T-helper 17 cell (primary cell): ENCODE measurements around the gene HNRNPCL1. TPM values are rescaled to one million over a fixed set of nuclear protein-coding genes. Genes with fewer than 3 reads are reported as not detected.
"Not testable (repeated sequence)": the region's sequence is repeated elsewhere in the genome, so short reads cannot be mapped to it uniquely, and the experiment has no call there.

Experiments used
- ATAC-seq: fragments of 150-1000 bp; cut with Tn5 transposase; 2 replicates; pipeline ENCODE4 v1.10.0; 2021; ENCODE audit warnings: mild to moderate bottlenecking, moderate library complexity
- DNase-seq, 3 donors: peaks; one replicate each; pipeline versions ENCODE4 v3.0.0 to v3.0.0-alpha.2; 2020 to 2021
- H3K9me3 ChIP-seq: one replicate; pipeline ENCODE4 v1.7.0; 2013; ENCODE audit warnings: low read length, mild to moderate bottlenecking; ENCODE audit not compliant: control insufficient read depth, poor library complexity, severe bottlenecking
- H3K27ac Mint-ChIP-seq: one replicate; pipeline ENCODE4 v1.8.0; 2022; ENCODE audit warnings: mild to moderate bottlenecking, moderate library complexity, mixed read lengths
- H3K27me3 Mint-ChIP-seq: one replicate; pipeline ENCODE4 v1.8.0; 2022; ENCODE audit warnings: mixed read lengths
- H3K36me3 Mint-ChIP-seq: one replicate; pipeline ENCODE4 v1.8.0; 2022; ENCODE audit warnings: low read depth, mixed read lengths
- H3K4me1 Mint-ChIP-seq: one replicate; pipeline ENCODE4 v1.8.0; 2022; ENCODE audit warnings: mild to moderate bottlenecking, mixed read lengths
- H3K4me3 Mint-ChIP-seq: one replicate; pipeline ENCODE4 v1.8.0; 2022; ENCODE audit warnings: mild to moderate bottlenecking, moderate library complexity, mixed read lengths
- total RNA-seq, 4 donors: library from RNA in 2 of 4; stranded (reverse) in 2 of 4; gene quantifications; one replicate each; pipeline ENCODE4 v1.2.3 and lab custom pipeline; 2022 to 2026

Gene HNRNPCL1
- total RNA-seq (not detected), total RNA-seq (lab: John Stamatoyannopoulos, UW) (0 reads per million in 2 donors)

GRCh38 chr1:12848620-12849019 is at the start of gene HNRNPCL1:
TSS of gene HNRNPCL1 (minus strand) at chr1:12848720. CDS start at chr1:12848289, 431 bp downstream.
- H3K27ac Mint-ChIP-seq, H3K27me3 Mint-ChIP-seq, H3K4me3 Mint-ChIP-seq, H3K4me1 Mint-ChIP-seq, H3K36me3 Mint-ChIP-seq, H3K9me3 ChIP-seq, DNase-seq, ATAC-seq: not testable (repeated sequence)

DNA sequence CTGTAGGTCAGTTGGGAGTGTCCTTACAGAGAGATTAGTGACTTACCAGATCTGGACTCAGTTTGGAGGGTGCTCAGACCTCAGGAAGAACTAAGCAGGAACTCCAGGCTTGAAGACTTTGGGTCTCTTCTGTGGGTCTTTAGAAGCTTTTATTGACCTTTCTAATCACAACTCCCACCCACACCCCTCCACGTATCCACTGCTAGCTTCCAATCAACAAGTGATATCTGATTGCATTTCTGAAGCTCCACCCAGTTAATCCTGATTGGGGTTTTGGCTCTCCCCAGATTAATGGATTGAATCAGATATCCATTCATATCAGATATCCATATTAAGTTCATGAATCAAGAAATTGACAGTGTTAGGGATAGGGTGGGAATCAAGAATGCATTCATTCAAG is 49.6 kb upstream of the HNRNPCL1 start, which contains the start of gene PRAMEF10:
TSS of gene PRAMEF10 (minus strand) at position 101 of the 400 bp plus-strand sequence. CDS start 2,423 bp downstream, outside the sequence.
- ATAC-seq, H3K4me1 Mint-ChIP-seq, H3K9me3 ChIP-seq, H3K27me3 Mint-ChIP-seq, H3K4me3 Mint-ChIP-seq, H3K36me3 Mint-ChIP-seq, DNase-seq, H3K27ac Mint-ChIP-seq: not testable (repeated sequence)

DNA sequence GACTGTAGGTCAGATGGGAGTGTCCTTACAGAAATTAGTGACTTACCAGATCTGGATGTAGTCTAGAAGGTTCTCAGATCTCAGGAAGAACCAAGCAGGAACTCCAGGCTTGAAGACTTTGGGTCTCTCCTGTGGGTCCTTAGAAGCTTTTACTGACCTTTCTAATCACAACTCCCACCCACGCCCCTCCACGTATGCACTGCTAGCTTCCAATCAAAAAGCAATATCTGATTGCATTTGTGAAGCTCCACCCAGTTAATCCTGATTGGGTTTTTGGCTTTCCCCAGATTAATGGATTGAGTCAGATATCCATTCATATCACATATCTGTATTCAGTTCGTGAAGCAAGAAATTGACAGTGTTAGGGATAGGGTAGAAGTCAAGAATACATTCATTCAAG is 37.6 kb upstream of the HNRNPCL1 start, which contains the start of gene PRAMEF4:
TSS of gene PRAMEF4 (minus strand) at position 101 of the 400 bp plus-strand sequence. CDS start 2,807 bp downstream, outside the sequence.
- H3K9me3 ChIP-seq, H3K4me3 Mint-ChIP-seq, H3K27ac Mint-ChIP-seq, ATAC-seq, H3K36me3 Mint-ChIP-seq, DNase-seq, H3K4me1 Mint-ChIP-seq, H3K27me3 Mint-ChIP-seq: not testable (repeated sequence)

DNA sequence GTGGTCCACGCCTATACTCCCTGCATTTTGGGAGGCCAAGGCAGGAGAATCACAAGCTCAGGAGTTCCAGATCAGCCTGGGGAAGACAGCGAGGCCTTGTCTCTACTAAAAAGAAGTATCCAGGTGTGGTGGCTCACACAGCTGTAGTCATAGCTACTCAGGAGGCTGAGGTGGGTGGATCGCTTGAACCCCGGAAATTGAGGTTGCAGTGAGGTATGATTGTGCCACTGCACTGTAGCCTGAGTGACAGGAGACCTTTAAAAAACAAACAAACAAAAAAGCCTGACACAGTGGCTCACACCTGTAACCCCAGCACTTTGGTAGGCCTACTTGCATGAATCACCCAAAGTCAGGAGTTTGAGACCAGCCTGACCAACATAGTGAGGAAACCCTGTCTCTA is 29.9 kb upstream of the HNRNPCL1 start:
- not testable (repeated sequence) for ATAC-seq, H3K4me3 Mint-ChIP-seq, DNase-seq, H3K36me3 Mint-ChIP-seq, H3K27me3 Mint-ChIP-seq, H3K4me1 Mint-ChIP-seq, H3K9me3 ChIP-seq, H3K27ac Mint-ChIP-seq

DNA sequence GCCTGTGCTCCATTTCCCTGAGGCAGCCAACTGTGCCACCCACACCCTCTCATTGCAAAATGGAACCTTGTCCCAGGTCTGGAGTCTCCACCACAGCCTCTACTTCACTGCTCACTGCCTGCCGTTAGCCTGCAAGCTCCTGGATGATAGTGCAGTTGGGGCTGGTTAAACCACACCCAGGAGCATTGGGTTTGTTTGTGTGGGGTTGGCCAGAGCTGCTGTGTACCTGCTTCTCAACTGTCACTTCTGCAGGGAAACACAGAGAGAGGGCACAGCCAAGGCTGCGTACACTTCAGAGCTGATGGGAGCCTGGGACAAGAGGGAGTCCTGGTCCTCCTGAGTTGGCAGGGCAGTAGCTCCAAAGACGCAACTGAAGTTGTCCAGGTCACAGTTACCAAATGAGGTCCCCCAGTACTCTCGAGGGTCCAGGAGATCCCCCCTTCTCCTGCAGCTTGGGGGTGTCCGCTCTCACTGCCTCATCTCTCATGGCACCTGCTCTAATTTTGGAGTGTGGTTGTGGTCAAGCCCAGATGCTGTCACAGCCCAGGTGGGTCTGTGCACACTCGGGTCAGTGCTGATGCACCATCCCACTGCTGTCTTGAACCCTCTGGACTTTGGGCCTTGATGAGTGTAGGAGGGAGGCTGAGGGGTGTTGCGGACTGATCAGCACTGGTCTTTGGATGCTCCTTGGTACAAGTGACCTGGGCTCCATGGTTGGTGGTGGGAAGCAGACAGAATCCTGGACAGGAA is 14.8 kb upstream of the HNRNPCL1 start:
- H3K9me3 ChIP-seq, H3K4me1 Mint-ChIP-seq, H3K4me3 Mint-ChIP-seq, H3K36me3 Mint-ChIP-seq, DNase-seq, H3K27ac Mint-ChIP-seq, ATAC-seq: not testable (repeated sequence)
- peaks cover 13% of the 10 kb centered on the region for H3K27me3 Mint-ChIP-seq

- H3K27ac Mint-ChIP-seq, ATAC-seq, H3K4me3 Mint-ChIP-seq, DNase-seq, H3K9me3 ChIP-seq, H3K36me3 Mint-ChIP-seq, H3K4me1 Mint-ChIP-seq: not testable (repeated sequence)
- H3K27me3 Mint-ChIP-seq, result peaks cover 19% of the 10 kb centered on the region
Observed at GRCh38 chr1:12856786-12857185, 8.3 kb upstream of the HNRNPCL1 start, which contains the start of gene PRAMEF2. TSS of gene PRAMEF2 (plus strand) at chr1:12857086. CDS start at chr1:12859010, 1,924 bp downstream.

DNA sequence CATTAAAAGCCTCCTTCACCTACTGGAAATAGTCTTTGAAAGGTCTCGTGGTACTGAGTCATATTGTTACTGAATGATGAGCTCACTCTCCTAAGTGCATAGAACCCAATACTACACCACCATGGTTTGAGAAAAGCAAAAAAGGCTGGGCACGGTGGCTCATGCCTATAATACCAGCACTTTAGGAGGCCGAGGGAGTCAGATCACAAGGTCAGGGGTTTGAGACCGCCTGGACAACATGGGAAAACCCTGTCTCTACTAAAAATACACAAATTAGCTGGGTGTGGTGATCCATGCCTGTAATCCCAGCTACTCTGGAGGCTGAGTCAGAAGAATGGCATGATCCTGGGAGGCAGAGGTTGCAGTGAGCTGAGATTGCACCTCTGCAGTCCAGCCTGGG is 3.3 kb upstream of the HNRNPCL1 start:
- Mint-ChIP-seq H3K4me3 (no peak overlapping the region), H3K27me3 (peaks cover 12% of the 10 kb centered on the region), H3K27ac (no peak overlapping the region), H3K36me3 (no peaks in the 10 kb centered on the region), H3K4me1 (no peaks in the 10 kb centered on the region)
- no peak for ATAC-seq
- no peak for DNase-seq
- H3K9me3 ChIP-seq, result no peaks in the 10 kb centered on the region

DNA sequence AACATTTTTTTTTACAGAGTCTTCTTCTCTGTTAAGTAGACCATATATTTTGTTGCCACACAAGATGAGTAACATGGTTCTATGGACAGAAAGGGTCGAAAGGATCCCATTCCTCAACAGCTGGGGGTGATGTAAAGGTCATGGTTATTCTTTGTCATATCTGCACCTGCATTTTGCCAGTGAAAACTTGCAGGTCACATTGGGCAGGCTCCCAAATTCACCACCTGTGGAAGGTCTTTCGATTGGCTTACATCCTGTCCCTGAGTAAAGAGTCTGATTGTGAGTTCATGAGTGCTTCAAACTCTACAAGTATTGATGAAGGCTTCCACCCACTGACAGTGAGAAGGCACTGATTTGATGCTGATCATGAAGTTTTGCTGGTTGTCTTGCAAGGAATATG is 15.3 kb downstream of the HNRNPCL1 start:
- not testable (repeated sequence) for H3K36me3 Mint-ChIP-seq, DNase-seq, H3K9me3 ChIP-seq, H3K27ac Mint-ChIP-seq, ATAC-seq, H3K4me1 Mint-ChIP-seq, H3K4me3 Mint-ChIP-seq
- peaks cover 14% of the 10 kb centered on the region for H3K27me3 Mint-ChIP-seq

GRCh38 chr1:12831310-12831709 is 17.2 kb downstream of the HNRNPCL1 start, which contains the start of gene PRAMEF11:
TSS of gene PRAMEF11 (minus strand) at chr1:12831410. CDS start at chr1:12828789, 2,621 bp downstream.
- H3K27me3 Mint-ChIP-seq, result peaks cover 14% of the 10 kb centered on the region
- H3K4me3 Mint-ChIP-seq, H3K4me1 Mint-ChIP-seq, H3K9me3 ChIP-seq, ATAC-seq, H3K36me3 Mint-ChIP-seq, H3K27ac Mint-ChIP-seq, DNase-seq: not testable (repeated sequence)

GRCh38 chr1:12819061-12819460 is 29.5 kb downstream of the HNRNPCL1 start:
- H3K36me3 Mint-ChIP-seq, result not testable (repeated sequence)
- H3K27me3 Mint-ChIP-seq, result peaks cover 35% of the 10 kb centered on the region

DNA sequence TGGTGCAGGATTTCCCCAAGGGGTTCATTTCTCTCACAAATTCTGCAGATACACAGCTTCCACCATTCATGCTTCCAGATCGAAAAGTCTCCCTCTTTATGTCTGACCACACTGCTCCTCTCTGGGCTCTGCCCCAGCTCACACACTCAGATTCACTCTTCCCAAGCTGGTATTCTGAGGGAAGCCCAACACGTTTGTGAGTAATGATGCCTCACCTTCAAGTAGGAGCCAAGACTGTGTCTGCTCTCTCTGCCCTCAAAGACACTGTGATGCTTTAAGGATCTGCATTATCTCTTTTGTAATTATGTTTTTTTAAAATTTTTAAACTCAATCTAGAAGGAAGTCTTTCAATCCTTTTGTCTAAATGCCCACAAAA is 37.1 kb downstream of the HNRNPCL1 start:
- ATAC-seq (no peak), DNase-seq (no peak)
- no peak overlapping the region for H3K27ac Mint-ChIP-seq
- no peak overlapping the region for H3K4me3 Mint-ChIP-seq
- H3K9me3 ChIP-seq, result peaks cover 2% of the 10 kb centered on the region
- no peaks in the 10 kb centered on the region for H3K4me1 Mint-ChIP-seq
- H3K36me3 Mint-ChIP-seq, result no peaks in the 10 kb centered on the region
- peaks cover 19% of the 10 kb centered on the region for H3K27me3 Mint-ChIP-seq

More at GRCh38 chr1:12819061-12819460, 29.5 kb downstream of the HNRNPCL1 start:
- not testable (repeated sequence) for H3K4me1 Mint-ChIP-seq, H3K27ac Mint-ChIP-seq, ATAC-seq, DNase-seq, H3K9me3 ChIP-seq, H3K4me3 Mint-ChIP-seq

- H3K4me3 Mint-ChIP-seq, result no peak overlapping the region
- H3K36me3 Mint-ChIP-seq, result no peaks in the 10 kb centered on the region
- DNase-seq (no peak), ATAC-seq (no peak)
- peaks cover 2% of the 10 kb centered on the region for H3K9me3 ChIP-seq
- peaks cover 19% of the 10 kb centered on the region for H3K27me3 Mint-ChIP-seq
- H3K27ac Mint-ChIP-seq, result no peak overlapping the region
- H3K4me1 Mint-ChIP-seq, result no peaks in the 10 kb centered on the region
Observed at GRCh38 chr1:12810691-12811408, 37.7 kb downstream of the HNRNPCL1 start.

DNA sequence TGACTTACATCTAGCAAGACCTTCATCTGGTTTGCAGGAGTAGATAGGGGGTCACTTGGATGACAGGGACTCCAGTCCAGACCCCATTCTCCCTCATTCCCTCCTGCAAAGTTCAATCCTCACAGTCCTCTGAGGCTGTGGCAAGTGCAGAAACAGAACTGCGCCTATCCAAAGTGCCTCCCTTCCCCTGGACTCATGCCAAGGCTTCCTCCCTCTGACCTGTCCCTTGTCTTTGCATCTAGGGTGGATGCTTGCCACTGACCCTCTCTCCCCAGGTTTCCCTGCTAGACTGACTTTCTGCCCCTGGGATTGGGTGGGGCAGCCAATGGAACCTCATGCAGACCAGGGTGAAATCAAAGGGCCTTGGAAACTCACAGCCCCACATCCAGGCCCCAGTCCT is 38.6 kb downstream of the HNRNPCL1 start:
- ATAC-seq, result no peak
- peaks cover 2% of the 10 kb centered on the region for H3K9me3 ChIP-seq
- no peak overlapping the region for H3K4me3 Mint-ChIP-seq
- no peaks in the 10 kb centered on the region for H3K4me1 Mint-ChIP-seq
- H3K27ac Mint-ChIP-seq, result no peak overlapping the region
- peaks cover 19% of the 10 kb centered on the region for H3K27me3 Mint-ChIP-seq
- DNase-seq, result no peak
- H3K36me3 Mint-ChIP-seq, result no peaks in the 10 kb centered on the region
